Measurements from ENCODE around the gene CCT6A.
"Not testable (repeated sequence)": the region's sequence is repeated elsewhere in the genome, so short reads cannot be mapped to it uniquely, and the experiment has no call there.

CCT6A gene

GRCh38 chr7:56063500-56063881, 11.9 kb downstream of the CCT6A start:
- TF ChIP-seq, protein P1, sequence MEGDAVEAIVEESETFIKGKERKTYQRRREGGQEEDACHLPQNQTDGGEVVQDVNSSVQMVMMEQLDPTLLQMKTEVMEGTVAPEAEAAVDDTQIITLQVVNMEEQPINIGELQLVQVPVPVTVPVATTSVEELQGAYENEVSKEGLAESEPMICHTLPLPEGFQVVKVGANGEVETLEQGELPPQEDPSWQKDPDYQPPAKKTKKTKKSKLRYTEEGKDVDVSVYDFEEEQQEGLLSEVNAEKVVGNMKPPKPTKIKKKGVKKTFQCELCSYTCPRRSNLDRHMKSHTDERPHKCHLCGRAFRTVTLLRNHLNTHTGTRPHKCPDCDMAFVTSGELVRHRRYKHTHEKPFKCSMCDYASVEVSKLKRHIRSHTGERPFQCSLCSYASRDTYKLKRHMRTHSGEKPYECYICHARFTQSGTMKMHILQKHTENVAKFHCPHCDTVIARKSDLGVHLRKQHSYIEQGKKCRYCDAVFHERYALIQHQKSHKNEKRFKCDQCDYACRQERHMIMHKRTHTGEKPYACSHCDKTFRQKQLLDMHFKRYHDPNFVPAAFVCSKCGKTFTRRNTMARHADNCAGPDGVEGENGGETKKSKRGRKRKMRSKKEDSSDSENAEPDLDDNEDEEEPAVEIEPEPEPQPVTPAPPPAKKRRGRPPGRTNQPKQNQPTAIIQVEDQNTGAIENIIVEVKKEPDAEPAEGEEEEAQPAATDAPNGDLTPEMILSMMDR (IDR thresholded peaks at IDR 0.05; ENCODE audit: low read depth, low read length) = no peak
- no peak for DNase-seq (ENCODE audit: extremely low read depth, low read depth)

- TF ChIP-seq, protein P1 (IDR thresholded peaks at IDR 0.05; ENCODE audit: low read depth, low read length) = peak; percentile 27
- DNase-seq (ENCODE audit: extremely low read depth, low read depth) = peak; percentile 78
These were observed 12.5 kb downstream of the CCT6A start, which contains the start of gene SUMF2 for GRCh38 chr7:56063882-56064625. TSS of gene SUMF2 (plus strand) at chr7:56064286. CDS start at chr7:56064312, 26 bp downstream.

- DNase-seq (ENCODE audit: extremely low read depth, low read depth) = not testable (repeated sequence)
These were observed 14.8 kb downstream of the CCT6A start for GRCh38 chr7:56066376-56066775.

GRCh38 chr7:56074371-56074791, 22.8 kb downstream of the CCT6A start:
- TF ChIP-seq, protein P1 (IDR thresholded peaks at IDR 0.05; ENCODE audit: low read depth, low read length) = peak; percentile 96
- peak; percentile 52 for DNase-seq (ENCODE audit: extremely low read depth, low read depth)

GRCh38 chr7:56077681-56078080, 26.1 kb downstream of the CCT6A start:
- TF ChIP-seq, protein P1 (IDR thresholded peaks at IDR 0.05; ENCODE audit: low read depth, low read length) = no peak

GRCh38 chr7:56078196-56078595, 26.6 kb downstream of the CCT6A start:
- DNase-seq (ENCODE audit: extremely low read depth, low read depth) = no peak
- TF ChIP-seq, protein P1 (IDR thresholded peaks at IDR 0.05; ENCODE audit: low read depth, low read length) = no peak

More at GRCh38 chr7:56077681-56078080, 26.1 kb downstream of the CCT6A start:
- DNase-seq (ENCODE audit: extremely low read depth, low read depth) = no peak

DNA sequence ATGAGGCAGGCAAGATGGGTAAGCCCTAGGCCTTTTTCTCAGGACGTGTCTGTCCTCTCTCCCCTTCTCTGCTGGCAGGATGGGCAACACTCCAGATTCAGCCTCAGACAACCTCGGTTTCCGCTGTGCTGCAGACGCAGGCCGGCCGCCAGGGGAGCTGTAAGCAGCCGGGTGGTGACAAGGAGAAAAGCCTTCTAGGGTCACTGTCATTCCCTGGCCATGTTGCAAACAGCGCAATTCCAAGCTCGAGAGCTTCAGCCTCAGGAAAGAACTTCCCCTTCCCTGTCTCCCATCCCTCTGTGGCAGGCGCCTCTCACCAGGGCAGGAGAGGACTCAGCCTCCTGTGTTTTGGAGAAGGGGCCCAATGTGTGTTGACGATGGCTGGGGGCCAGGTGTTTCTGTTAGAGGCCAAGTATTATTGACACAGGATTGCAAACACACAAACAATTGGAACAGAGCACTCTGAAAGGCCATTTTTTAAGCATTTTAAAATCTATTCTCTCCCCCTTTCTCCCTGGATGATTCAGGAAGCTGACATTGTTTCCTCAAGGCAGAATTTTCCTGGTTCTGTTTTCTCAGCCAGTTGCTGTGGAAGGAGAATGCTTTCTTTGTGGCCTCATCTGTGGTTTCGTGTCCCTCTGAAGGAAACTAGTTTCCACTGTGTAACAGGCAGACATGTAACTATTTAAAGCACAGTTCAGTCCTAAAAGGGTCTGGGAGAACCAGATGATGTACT, 28.1 kb downstream of the CCT6A start:
- peak; percentile 49 for DNase-seq (ENCODE audit: extremely low read depth, low read depth)

DNA sequence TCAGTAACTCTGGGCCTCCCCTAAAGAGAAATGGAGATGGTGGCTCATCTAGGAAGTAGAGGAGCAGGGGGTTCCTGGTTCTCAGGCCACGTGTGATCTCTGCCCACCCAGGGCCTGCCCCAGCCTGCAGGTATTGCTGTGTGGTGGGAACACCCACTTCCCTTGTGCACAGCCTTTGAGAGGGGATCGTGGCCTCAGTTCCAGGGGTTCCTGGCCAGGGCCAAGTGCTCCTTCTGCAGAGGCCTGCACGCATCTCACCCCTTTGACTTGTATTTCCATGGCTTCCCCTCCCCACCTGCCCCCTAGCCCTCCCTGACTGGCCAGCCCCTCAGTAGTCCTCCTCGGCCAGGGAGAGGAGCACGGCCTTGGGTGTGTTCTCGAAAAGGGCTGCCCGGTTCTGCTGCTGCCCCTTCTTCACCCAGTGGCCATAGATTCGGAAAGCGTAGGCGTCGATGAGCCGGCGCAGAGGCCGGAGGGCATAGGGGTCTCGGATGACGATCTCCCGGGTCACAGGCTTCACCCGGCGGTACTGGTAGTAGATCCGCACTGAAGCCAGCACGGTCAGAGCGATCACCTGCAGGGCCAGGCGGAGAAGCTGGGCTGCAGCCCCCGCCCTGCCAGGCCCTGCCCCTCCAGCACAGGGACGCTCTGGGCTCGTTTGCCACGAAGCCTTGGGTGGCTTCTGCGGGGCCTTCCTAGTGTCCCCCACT, 29.3 kb downstream of the CCT6A start:
- DNase-seq (ENCODE audit: extremely low read depth, low read depth) = not testable (repeated sequence)

More for the DNA sequence above, 28.1 kb downstream of the CCT6A start:
- TF ChIP-seq, protein P1 (IDR thresholded peaks at IDR 0.05; ENCODE audit: low read depth, low read length) = peak; percentile 88
